Measurements from ENCODE around the gene MYO1D. TPM values are rescaled to one million over a fixed set of nuclear protein-coding genes. Genes with fewer than 3 reads are reported as not detected.
"Not testable (repeated sequence)": the region's sequence is repeated elsewhere in the genome, so short reads cannot be mapped to it uniquely, and the experiment has no call there.

The MYO1D gene
- polyA plus RNA-seq, 1 donor, result 66.8 TPM

DNA sequence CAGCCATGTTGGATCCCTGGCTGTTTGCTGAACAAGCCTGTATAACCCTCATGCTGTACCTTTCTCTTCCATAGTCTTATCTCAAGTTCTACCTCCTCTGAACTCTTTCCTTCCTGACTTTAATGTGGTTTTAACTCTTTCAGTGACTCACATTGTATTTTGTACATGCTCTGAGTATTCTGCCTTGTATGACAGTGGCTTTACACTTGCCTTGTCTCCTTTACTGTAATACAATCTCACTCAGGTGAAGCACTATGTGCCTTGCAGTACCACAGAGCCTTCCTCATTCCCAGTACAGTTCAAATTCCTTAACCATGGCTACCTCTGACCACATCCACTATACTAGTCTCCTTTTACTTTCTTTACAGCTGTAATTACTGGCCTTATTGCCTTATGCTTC, 418.6 kb downstream of the MYO1D start:
- Histone ChIP-seq H3K27me3 (ENCODE audit: control insufficient read depth, insufficient read depth, low read length) (no peaks in the 10 kb centered on the region), H3K36me3 (ENCODE audit: control insufficient read depth, insufficient read depth, low read length) (peaks cover 49% of the 10 kb centered on the region)
- peak; percentile 31 to 55 for DNase-seq

DNA sequence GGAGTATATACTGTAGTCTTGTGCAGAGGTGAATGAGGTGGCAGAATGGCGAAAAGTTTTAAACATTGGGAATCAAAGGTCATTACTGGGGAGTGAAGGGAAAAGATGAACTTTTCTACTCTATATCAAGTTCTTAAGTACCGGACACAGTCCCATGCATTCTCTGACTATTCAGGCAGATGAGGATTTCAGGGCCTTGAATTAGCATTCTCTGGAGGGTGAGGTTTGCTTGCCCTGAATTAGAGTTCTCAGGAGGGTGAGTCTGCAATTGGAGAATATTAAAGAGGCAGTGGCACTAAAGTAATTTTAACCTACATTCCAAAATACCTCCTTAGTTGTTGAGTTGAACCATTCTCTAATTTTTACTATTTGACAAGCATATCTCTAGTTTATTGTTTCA, 423.6 kb downstream of the MYO1D start:
- WGBS (ENCODE audit: insufficient coverage, low lambda C conversion rate), result no CpG with 5 or more reads among the region's 2 CpGs
- peaks cover 57% of the 10 kb centered on the region for H3K36me3 ChIP-seq (ENCODE audit: control insufficient read depth, insufficient read depth, low read length)
- H3K27ac ChIP-seq (ENCODE audit: low read length), result no peak overlapping the region

More for the DNA sequence above, 418.6 kb downstream of the MYO1D start:
- Histone ChIP-seq H3K9me3 (ENCODE audit: control insufficient read depth, low read depth, low read length) (no peaks in the 10 kb centered on the region), H3K4me3 (ENCODE audit: low read length) (no peak overlapping the region), H3K4me1 (ENCODE audit: control insufficient read depth, insufficient read depth, low read length) (peaks cover 6% of the 10 kb centered on the region), H3K27ac (ENCODE audit: low read length) (no peak overlapping the region)

DNA sequence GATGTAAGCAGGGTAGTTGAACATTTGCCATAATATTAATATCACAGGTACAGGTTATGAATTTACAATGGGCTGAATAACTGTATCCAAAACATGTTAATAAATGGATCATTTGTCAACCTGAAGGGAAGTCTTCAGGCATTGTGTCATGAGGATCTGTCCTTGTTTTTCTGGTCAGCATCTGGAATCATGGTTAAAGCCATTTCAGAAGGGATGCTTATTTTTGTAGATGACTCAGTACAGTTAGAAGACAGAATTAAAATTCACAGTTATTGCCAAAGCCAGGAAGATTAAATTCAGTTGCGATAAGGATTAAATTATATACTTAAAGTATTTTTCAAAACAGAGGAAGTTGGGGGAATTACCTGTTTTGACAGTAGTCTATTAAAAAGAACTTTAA, 424.6 kb downstream of the MYO1D start:
- Histone ChIP-seq H3K4me1 (ENCODE audit: control insufficient read depth, insufficient read depth, low read length) (no peaks in the 10 kb centered on the region), H3K36me3 (ENCODE audit: control insufficient read depth, insufficient read depth, low read length) (peaks cover 54% of the 10 kb centered on the region), H3K27me3 (ENCODE audit: control insufficient read depth, insufficient read depth, low read length) (no peaks in the 10 kb centered on the region), H3K27ac (ENCODE audit: low read length) (no peak overlapping the region), H3K9me3 (ENCODE audit: control insufficient read depth, low read depth, low read length) (no peaks in the 10 kb centered on the region), H3K4me3 (ENCODE audit: low read length) (no peak overlapping the region)
- 100% methylated on average over 1 of the region's 1 CpG for WGBS (ENCODE audit: insufficient coverage, low lambda C conversion rate)
- no peak for DNase-seq

More for the DNA sequence above, 423.6 kb downstream of the MYO1D start:
- DNase-seq, result no peak
- Histone ChIP-seq H3K9me3 (ENCODE audit: control insufficient read depth, low read depth, low read length) (no peaks in the 10 kb centered on the region), H3K4me1 (ENCODE audit: control insufficient read depth, insufficient read depth, low read length) (peaks cover 5% of the 10 kb centered on the region), H3K4me3 (ENCODE audit: low read length) (no peak overlapping the region), H3K27me3 (ENCODE audit: control insufficient read depth, insufficient read depth, low read length) (no peaks in the 10 kb centered on the region)

DNA sequence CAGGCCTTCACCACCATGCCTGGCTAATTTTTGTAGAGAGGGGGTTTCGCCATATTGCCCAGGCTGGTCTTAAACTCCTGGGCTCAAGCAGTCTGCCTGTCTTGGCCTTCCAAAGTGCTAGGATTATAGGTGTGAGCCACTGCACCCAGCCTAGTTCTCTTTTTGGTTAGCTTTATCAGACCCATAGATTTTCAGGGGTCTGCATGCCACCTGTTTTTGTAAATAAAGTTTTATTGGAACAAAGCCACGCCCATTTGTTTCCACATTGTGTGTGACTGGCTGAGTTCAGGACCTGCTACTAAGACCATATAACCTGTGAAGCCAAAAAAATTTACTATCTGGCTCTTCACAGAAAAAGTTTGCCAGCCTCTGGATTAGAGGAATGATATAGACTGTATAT, 425.0 kb downstream of the MYO1D start:
- no peaks in the 10 kb centered on the region for H3K9me3 ChIP-seq (ENCODE audit: control insufficient read depth, low read depth, low read length)
- H3K36me3 ChIP-seq (ENCODE audit: control insufficient read depth, insufficient read depth, low read length), result peaks cover 53% of the 10 kb centered on the region
- WGBS (ENCODE audit: insufficient coverage, low lambda C conversion rate), result no CpG with 5 or more reads among the region's 2 CpGs
- no peak for DNase-seq
- no peaks in the 10 kb centered on the region for H3K27me3 ChIP-seq (ENCODE audit: control insufficient read depth, insufficient read depth, low read length)
- no peak overlapping the region for H3K27ac ChIP-seq (ENCODE audit: low read length)
- no peak overlapping the region for H3K4me3 ChIP-seq (ENCODE audit: low read length)
- H3K4me1 ChIP-seq (ENCODE audit: control insufficient read depth, insufficient read depth, low read length), result no peaks in the 10 kb centered on the region

DNA sequence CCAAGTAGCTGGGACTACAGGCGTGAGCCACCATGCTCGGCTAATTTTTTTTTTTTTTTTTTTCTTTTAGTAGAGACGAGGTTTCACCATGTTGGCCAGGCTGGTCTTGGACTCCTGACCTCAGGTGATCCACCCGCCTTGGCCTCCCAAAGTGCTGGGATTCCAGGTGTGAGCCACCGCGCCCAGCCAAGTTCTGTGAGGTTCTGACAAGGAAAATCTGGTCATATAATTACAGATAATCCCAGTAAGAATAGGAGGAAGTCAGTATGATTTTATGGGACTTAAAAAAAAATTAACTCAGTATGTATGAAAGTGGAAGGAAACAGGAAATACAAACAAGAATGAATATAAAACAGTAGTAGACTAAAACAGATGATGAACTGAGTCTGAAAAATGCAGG, 426.5 kb downstream of the MYO1D start:
- not testable (repeated sequence) for H3K4me1 ChIP-seq (ENCODE audit: control insufficient read depth, insufficient read depth, low read length); H3K27me3 ChIP-seq (ENCODE audit: control insufficient read depth, insufficient read depth, low read length); H3K9me3 ChIP-seq (ENCODE audit: control insufficient read depth, low read depth, low read length); H3K4me3 ChIP-seq (ENCODE audit: low read length); DNase-seq; H3K27ac ChIP-seq (ENCODE audit: low read length)
- WGBS (ENCODE audit: insufficient coverage, low lambda C conversion rate), result no CpG with 5 or more reads among the region's 6 CpGs
- H3K36me3 ChIP-seq (ENCODE audit: control insufficient read depth, insufficient read depth, low read length), result peaks cover 51% of the 10 kb centered on the region

DNA sequence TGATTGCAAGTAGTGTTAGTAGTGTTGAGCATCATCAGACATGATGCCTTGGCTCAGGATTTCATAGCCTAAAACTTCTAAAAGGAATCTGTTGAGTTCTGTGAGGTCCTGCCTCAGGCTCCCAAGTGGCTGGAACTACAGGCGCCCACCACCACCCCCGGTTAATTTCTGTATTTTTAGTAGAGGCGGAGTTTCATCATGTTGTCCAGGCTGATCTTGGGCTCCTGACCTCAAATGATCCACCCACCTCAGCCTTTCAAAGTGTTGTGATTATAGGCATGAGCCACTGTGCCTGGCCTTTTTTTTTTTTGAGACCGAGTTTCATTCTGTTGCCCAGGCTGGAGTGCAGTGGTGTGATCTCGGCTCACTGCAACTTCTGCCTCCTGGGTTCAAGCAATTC, 427.0 kb downstream of the MYO1D start:
- no peak for DNase-seq
- Histone ChIP-seq H3K27ac (ENCODE audit: low read length) (no peak overlapping the region), H3K9me3 (ENCODE audit: control insufficient read depth, low read depth, low read length) (no peaks in the 10 kb centered on the region), H3K36me3 (ENCODE audit: control insufficient read depth, insufficient read depth, low read length) (peaks cover 47% of the 10 kb centered on the region), H3K4me1 (ENCODE audit: control insufficient read depth, insufficient read depth, low read length) (no peaks in the 10 kb centered on the region), H3K27me3 (ENCODE audit: control insufficient read depth, insufficient read depth, low read length) (no peaks in the 10 kb centered on the region), H3K4me3 (ENCODE audit: low read length) (no peak overlapping the region)
- no CpG with 5 or more reads among the region's 5 CpGs for WGBS (ENCODE audit: insufficient coverage, low lambda C conversion rate)

DNA sequence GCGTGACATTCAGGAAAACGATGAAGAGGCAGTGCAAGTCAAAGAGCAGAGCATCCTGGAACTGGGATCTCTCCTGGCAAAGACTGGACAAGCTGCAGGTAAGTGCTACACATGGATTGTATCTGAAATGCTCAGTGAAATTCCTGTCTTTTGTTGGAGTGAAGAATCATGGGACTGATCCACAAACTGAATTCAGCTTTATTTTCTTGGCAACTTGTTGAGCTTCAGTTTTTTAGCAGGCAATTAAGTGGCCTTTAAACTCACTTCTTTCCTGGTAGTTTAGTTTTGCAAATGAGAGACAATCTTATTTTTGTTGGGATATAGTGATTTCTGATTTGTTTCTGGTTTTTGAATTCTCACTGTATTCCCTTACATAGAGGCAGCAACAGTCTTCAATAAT, 430.0 kb downstream of the MYO1D start:
- no peaks in the 10 kb centered on the region for H3K9me3 ChIP-seq (ENCODE audit: control insufficient read depth, low read depth, low read length)
- H3K27ac ChIP-seq (ENCODE audit: low read length), result no peak overlapping the region
- no peak overlapping the region for H3K4me3 ChIP-seq (ENCODE audit: low read length)
- peaks cover 23% of the 10 kb centered on the region for H3K36me3 ChIP-seq (ENCODE audit: control insufficient read depth, insufficient read depth, low read length)
- no peak for DNase-seq
- WGBS (ENCODE audit: insufficient coverage, low lambda C conversion rate), result no CpG with 5 or more reads among the region's 2 CpGs
- no peaks in the 10 kb centered on the region for H3K27me3 ChIP-seq (ENCODE audit: control insufficient read depth, insufficient read depth, low read length)
- H3K4me1 ChIP-seq (ENCODE audit: control insufficient read depth, insufficient read depth, low read length), result no peaks in the 10 kb centered on the region

DNA sequence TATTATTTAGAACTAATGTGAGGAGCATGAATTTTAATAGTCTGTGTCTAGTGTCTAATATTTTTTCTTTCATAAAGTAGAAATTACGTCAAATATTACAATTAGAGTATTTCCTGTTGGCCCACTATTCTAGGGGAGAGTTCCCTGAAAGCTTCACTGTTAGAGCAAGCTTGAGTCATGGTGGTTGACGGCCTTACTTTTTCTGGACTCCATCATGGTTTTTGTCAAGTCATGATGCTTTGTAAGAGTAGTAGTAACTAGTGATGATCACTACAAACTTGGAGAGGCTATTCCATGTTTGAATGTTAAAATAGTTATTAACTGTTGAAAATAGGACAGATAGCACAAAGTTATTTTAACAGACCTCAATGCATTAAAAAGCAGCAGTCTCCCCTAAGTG, 431.0 kb downstream of the MYO1D start:
- Histone ChIP-seq H3K27me3 (ENCODE audit: control insufficient read depth, insufficient read depth, low read length) (no peaks in the 10 kb centered on the region), H3K27ac (ENCODE audit: low read length) (no peak overlapping the region), H3K4me3 (ENCODE audit: low read length) (no peak overlapping the region), H3K4me1 (ENCODE audit: control insufficient read depth, insufficient read depth, low read length) (no peaks in the 10 kb centered on the region), H3K9me3 (ENCODE audit: control insufficient read depth, low read depth, low read length) (no peaks in the 10 kb centered on the region), H3K36me3 (ENCODE audit: control insufficient read depth, insufficient read depth, low read length) (peaks cover 18% of the 10 kb centered on the region)
- WGBS (ENCODE audit: insufficient coverage, low lambda C conversion rate), result no CpG with 5 or more reads among the region's 2 CpGs
- no peak for DNase-seq

DNA sequence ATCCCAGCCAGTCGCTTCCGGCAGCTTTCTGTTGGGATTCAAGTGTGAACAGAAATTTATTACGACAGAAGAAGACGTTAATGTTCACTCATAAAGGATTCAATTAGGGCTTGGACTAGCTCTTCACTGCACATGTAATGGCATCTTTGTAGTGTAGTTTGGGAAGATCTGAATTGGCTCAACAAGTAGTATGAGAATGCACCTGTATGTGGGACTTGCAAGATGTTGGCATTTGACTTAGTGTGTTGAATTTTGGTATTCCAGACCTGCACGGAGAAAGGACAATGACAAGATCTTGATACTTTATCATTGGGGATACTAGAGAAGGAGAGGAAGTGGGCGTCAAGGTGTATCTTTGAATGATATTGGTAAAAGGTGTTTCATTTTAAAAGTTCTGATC, 431.4 kb downstream of the MYO1D start:
- peak overlapping the region; percentile 97 for H3K4me3 ChIP-seq (ENCODE audit: low read length)
- H3K27me3 ChIP-seq (ENCODE audit: control insufficient read depth, insufficient read depth, low read length), result no peaks in the 10 kb centered on the region
- H3K27ac ChIP-seq (ENCODE audit: low read length), result no peak overlapping the region
- no peak for DNase-seq
- WGBS (ENCODE audit: insufficient coverage, low lambda C conversion rate), result no CpG with 5 or more reads among the region's 6 CpGs
- H3K9me3 ChIP-seq (ENCODE audit: control insufficient read depth, low read depth, low read length), result no peaks in the 10 kb centered on the region
- H3K36me3 ChIP-seq (ENCODE audit: control insufficient read depth, insufficient read depth, low read length), result peaks cover 14% of the 10 kb centered on the region
- no peaks in the 10 kb centered on the region for H3K4me1 ChIP-seq (ENCODE audit: control insufficient read depth, insufficient read depth, low read length)

DNA sequence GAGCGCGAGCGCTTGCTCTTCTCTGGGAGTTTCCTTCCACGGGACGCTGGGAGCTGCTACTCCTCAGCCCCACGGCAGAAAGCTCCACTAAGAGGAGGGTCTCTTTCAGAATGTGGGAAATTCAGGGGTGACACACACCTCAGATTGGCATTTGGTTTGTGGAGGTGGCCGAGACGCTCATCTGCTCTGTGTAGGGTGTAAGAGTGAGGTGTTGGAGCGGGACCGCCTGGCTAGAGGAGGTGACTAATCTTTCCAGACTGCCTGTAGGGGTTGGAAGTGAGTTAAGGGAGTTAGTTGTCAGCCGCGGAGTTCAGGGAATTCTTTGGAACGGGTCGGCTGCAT, 431.9 kb downstream of the MYO1D start:
- peak overlapping the region; percentile 70 for H3K27ac ChIP-seq (ENCODE audit: low read length)
- no peak for DNase-seq
- no CpG with 5 or more reads among the region's 14 CpGs for WGBS (ENCODE audit: insufficient coverage, low lambda C conversion rate)
- H3K9me3 ChIP-seq (ENCODE audit: control insufficient read depth, low read depth, low read length), result no peaks in the 10 kb centered on the region
- H3K4me1 ChIP-seq (ENCODE audit: control insufficient read depth, insufficient read depth, low read length), result no peaks in the 10 kb centered on the region
- H3K27me3 ChIP-seq (ENCODE audit: control insufficient read depth, insufficient read depth, low read length), result no peaks in the 10 kb centered on the region
- H3K4me3 ChIP-seq (ENCODE audit: low read length), result peak overlapping the region; percentile 97
- peaks cover 13% of the 10 kb centered on the region for H3K36me3 ChIP-seq (ENCODE audit: control insufficient read depth, insufficient read depth, low read length)

DNA sequence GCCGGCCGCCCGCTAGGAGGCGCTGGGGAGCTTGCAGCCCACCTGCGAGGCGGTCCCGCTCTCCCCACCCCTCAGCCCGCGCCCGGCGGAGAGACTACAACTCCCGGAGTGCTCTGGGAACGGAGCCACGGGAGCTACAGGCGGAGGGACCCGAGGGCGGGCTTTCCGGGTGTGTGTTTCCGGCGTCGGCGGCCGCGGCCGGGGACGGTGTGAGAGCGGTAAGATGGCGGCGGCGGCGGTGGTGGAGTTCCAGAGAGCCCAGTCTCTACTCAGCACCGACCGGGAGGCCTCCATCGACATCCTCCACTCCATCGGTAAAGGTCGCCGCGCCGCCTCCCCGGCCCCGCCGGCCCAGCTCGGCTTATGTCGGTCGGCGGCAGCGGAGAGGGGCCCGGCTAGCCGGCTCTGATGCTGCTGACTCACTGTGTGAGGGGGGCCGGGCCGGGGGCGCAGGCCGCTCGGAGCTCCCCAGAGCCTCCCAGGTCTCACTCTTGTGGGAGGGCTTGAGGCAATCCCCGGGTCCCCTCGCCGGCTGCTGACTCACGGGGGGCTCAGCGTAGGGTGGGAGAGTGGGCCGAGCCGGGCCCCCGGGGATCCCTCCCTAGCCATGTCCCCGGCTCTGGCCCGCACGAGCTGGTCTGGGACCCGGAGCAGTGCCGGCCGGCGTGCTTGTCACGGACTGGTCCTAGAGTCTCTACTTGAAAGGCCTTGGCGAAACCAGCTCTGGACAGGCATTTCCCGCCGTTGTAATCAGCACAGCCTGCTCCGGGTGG, 432.4 kb downstream of the MYO1D start, which contains the start of gene PSMD11:
TSS of gene PSMD11 (plus strand) at position 210 of the 773 bp plus-strand sequence. CDS start at position 224, 14 bp downstream.
- Histone ChIP-seq H3K4me1 (ENCODE audit: control insufficient read depth, insufficient read depth, low read length) (no peaks in the 10 kb centered on the region), H3K36me3 (ENCODE audit: control insufficient read depth, insufficient read depth, low read length) (peaks cover 10% of the 10 kb centered on the region), H3K27me3 (ENCODE audit: control insufficient read depth, insufficient read depth, low read length) (no peaks in the 10 kb centered on the region), H3K9me3 (ENCODE audit: control insufficient read depth, low read depth, low read length) (no peaks in the 10 kb centered on the region), H3K4me3 (ENCODE audit: low read length) (peak within 1 kb of the TSS; percentile 97), H3K27ac (ENCODE audit: low read length) (peak within 1 kb of the TSS; percentile 70)
- peak; percentile 97 for DNase-seq
- WGBS (ENCODE audit: insufficient coverage, low lambda C conversion rate), result no CpG with 5 or more reads among the region's 74 CpGs

All from large intestine (tissue), 3 donors.